A549 (cell line): ENCODE data around the gene CLHC1. TPM values are rescaled to one million over a fixed set of nuclear protein-coding genes. Genes with fewer than 3 reads are reported as not detected.

Experiments used
- ATAC-seq, 2 experiments: fragments of 200-7000 bp in 1 of 2; fragments of >200 bp in 1 of 2; cut with Nextera tagmentation in 1 of 2; cut with Tn5 transposase in 1 of 2; 3 replicates each; pipeline versions ENCODE4 v1.8.0 to v1.9.1; 2018 to 2020; ENCODE audit warnings: mild to moderate bottlenecking in 1 of 2, moderate library complexity in 1 of 2
- CTCF ChIA-PET: fragments of 300-600 bp; sonication (Branson Sonifier 250); formaldehyde crosslinking; extraction: SDS; loops from one replicate; lab custom pipeline; 2021; ENCODE audit warnings: antibody characterized with exemption, inconsistent platforms; lab: Yijun Ruan, JAX
- POLR2A ChIA-PET: fragments of 350-600 bp; formaldehyde crosslinking; extraction: SDS; loops from one replicate; lab custom pipeline; 2021; ENCODE audit warnings: antibody characterized with exemption, inconsistent platforms; lab: Yijun Ruan, JAX
- DNase-seq, 2 experiments: peaks; one replicate each; pipeline versions ENCODE4 v3.0.0 to v3.0.0-alpha.2; 2011 to 2016; ENCODE audit warnings: low read depth in 1 of 2, low spot score in 1 of 2
- FAIRE-seq: peaks from 2 replicates; lab custom pipeline; 2011; peaks lifted over from hg19 to GRCh38; lab: Jason Lieb, UNC
- H3K27ac ChIP-seq, 2 experiments: fragments of >200 bp; sonication (Bioruptor Twin); formaldehyde crosslinking; 3 replicates each; pipeline ENCODE4 v1.5.1; 2016 to 2017
- H3K4me1 ChIP-seq: fragments of >200 bp; sonication (Bioruptor Twin); formaldehyde crosslinking; 3 replicates; pipeline ENCODE4 v1.6.1; 2016
- H3K4me2 ChIP-seq: fragments of >200 bp; sonication (Bioruptor Twin); formaldehyde crosslinking; 3 replicates; pipeline ENCODE4 v1.6.1; 2016
- H3K4me3 ChIP-seq: fragments of >200 bp; sonication (Bioruptor Twin); formaldehyde crosslinking; 3 replicates; pipeline ENCODE4 v1.5.1; 2016
- H3K9me3 ChIP-seq: fragments of >200 bp; sonication (Bioruptor Twin); formaldehyde crosslinking; 3 replicates; pipeline ENCODE4 v1.6.1; 2016
- BCL3 ChIP-seq: fragments of >200 bp; sonication (Bioruptor Twin); formaldehyde crosslinking; IDR thresholded peaks from 3 replicates; pipeline ENCODE4 v1.6.1; 2016
- BHLHE40 ChIP-seq: IDR thresholded peaks from 2 replicates; pipeline ENCODE4 v1.6.1; 2012; ENCODE audit warnings: low read depth, low read length, inconsistent platforms
- CBX2 ChIP-seq: fragments of 200-600 bp; sonication (generic); IDR thresholded peaks from 2 replicates; pipeline ENCODE4 v1.6.1; 2016; ENCODE audit warnings: low read depth, mild to moderate bottlenecking, borderline replicate concordance
- CHD2 ChIP-seq: fragments of 150-350 bp; IDR thresholded peaks from 2 replicates; pipeline ENCODE4 v1.6.1; 2014; ENCODE audit warnings: low read length; ENCODE audit not compliant: partially characterized antibody
- CTCF ChIP-seq: fragments of >200 bp; sonication (Bioruptor Twin); formaldehyde crosslinking; IDR thresholded peaks from 3 replicates; pipeline ENCODE4 v1.5.1; 2016
- EP300 ChIP-seq, 2 experiments: fragments of >200 bp; sonication (Bioruptor Twin); formaldehyde crosslinking; IDR thresholded peaks; 2 replicates in 1 of 2; 3 replicates in 1 of 2; pipeline ENCODE4 v1.6.1; 2016 to 2017
- ESRRA ChIP-seq: fragments of 150-350 bp; IDR thresholded peaks from 2 replicates; pipeline ENCODE4 v1.6.1; 2014; ENCODE audit warnings: mild to moderate bottlenecking, low read length, borderline replicate concordance
- FOSL2 ChIP-seq, 2 experiments: fragments of 450-650 bp in 1 of 2; fragments of >200 bp in 1 of 2; sonication (Bioruptor Twin) in 1 of 2; formaldehyde crosslinking; IDR thresholded peaks; 2 replicates each; pipeline versions ENCODE4 v1.5.0 to v1.6.1; 2016 to 2020; ENCODE audit warnings: mild to moderate bottlenecking in 1 of 2, moderate library complexity in 1 of 2
- HEYL ChIP-seq: fragments of 250-450 bp; sonication (Bioruptor Pico); IDR thresholded peaks from 2 replicates; pipeline ENCODE4 v1.8.0; 2021; ENCODE audit warnings: mild to moderate bottlenecking, moderate library complexity
- HOXA7 ChIP-seq: fragments of 250-450 bp; sonication (Bioruptor Pico); IDR thresholded peaks from 2 replicates; pipeline ENCODE4 v1.5.0; 2020; ENCODE audit warnings: mild to moderate bottlenecking, moderate library complexity
- NR3C1 ChIP-seq: fragments of >200 bp; sonication (Bioruptor Twin); formaldehyde crosslinking; IDR thresholded peaks from 3 replicates; pipeline ENCODE4 v1.6.1; 2017
- PHF8 ChIP-seq: fragments of 200-600 bp; sonication (generic); IDR thresholded peaks from 2 replicates; pipeline ENCODE4 v1.6.1; 2016; ENCODE audit warnings: low read depth, mild to moderate bottlenecking, antibody characterized with exemption, moderate library complexity, borderline replicate concordance
- POLR2AphosphoS2 ChIP-seq: conservative IDR thresholded peaks from 2 replicates; pipeline ENCODE4 v1.6.1; 2012; ENCODE audit warnings: low read length, improper control_type of control experiment, inconsistent platforms
- RAD21 ChIP-seq, 2 experiments: fragments of >200 bp in 1 of 2; sonication (Bioruptor Twin) in 1 of 2; formaldehyde crosslinking in 1 of 2; IDR thresholded peaks in 1 of 2; conservative IDR thresholded peaks in 1 of 2; 2 replicates in 1 of 2; 3 replicates in 1 of 2; pipeline ENCODE4 v1.6.1; 2012 to 2018; ENCODE audit warnings: inconsistent platforms in 1 of 2
- REST ChIP-seq: fragments of 200-600 bp; sonication (generic); IDR thresholded peaks from 2 replicates; pipeline ENCODE4 v1.6.1; 2016; ENCODE audit warnings: antibody characterized with exemption, mild to moderate bottlenecking, moderate library complexity
- RNF2 ChIP-seq: fragments of 200-600 bp; sonication (generic); IDR thresholded peaks from 2 replicates; pipeline ENCODE4 v1.6.1; 2016; ENCODE audit warnings: low read depth, mild to moderate bottlenecking, antibody characterized with exemption, moderate library complexity, borderline replicate concordance
- SREBF2 ChIP-seq: fragments of 450-650 bp; IDR thresholded peaks from 2 replicates; pipeline ENCODE4 v1.6.1; 2014; ENCODE audit warnings: mild to moderate bottlenecking, moderate library complexity
- TP53 ChIP-seq: fragments of 250-450 bp; sonication (Bioruptor Pico); IDR thresholded peaks from 2 replicates; pipeline ENCODE4 v1.5.0; 2021; ENCODE audit warnings: mild to moderate bottlenecking, moderate library complexity
- ZSCAN20 ChIP-seq: fragments of 250-450 bp; sonication (Bioruptor Pico); IDR thresholded peaks from 2 replicates; pipeline ENCODE4 v1.8.0; 2022; ENCODE audit warnings: mild to moderate bottlenecking, moderate library complexity
- WGBS: methylation state at CpG from one replicate; pipeline ENCODE4 v1.1.6; 2017; ENCODE audit errors: missing lambda C conversion rate; 5-methylcytosine and 5-hydroxymethylcytosine counted together
- polyA plus RNA-seq, 4 experiments: library from polyadenylated mRNA; depleted of rRNA in 3 of 4; stranded (reverse); fragments of >200 nt; fragmentation: RNase III in 1 of 4; extraction: RNeasy Plus Mini Kit Qiagen cat#74134 plus additional on column Dnase treatment in 1 of 4; gene quantifications; 2 replicates in 3 of 4; 3 replicates in 1 of 4; pipeline ENCODE4 v1.2.3, GENCODE V29; 2011 to 2017

CLHC1 gene
- polyA plus RNA-seq, 2 of the 4 experiments (the other 2 are of a cell fraction): 3.2 to 8.5 TPM

- Histone ChIP-seq H3K4me1 (peaks cover 25% of the 10 kb centered on the region), H3K4me2 (no peak overlapping the region), H3K27ac (no peak overlapping the region), H3K4me3 (no peak overlapping the region), H3K9me3 (no peaks in the 10 kb centered on the region)
- POLR2A ChIA-PET: no interaction called here
- FAIRE-seq (no peak), ATAC-seq (no peak), DNase-seq (no peak)
- TF ChIP-seq FOSL2 (IDR thresholded peaks at IDR 0.05) (no peak), FOSL2 (CRISPR knock-in tag; IDR thresholded peaks at IDR 0.05) (no peak), CTCF (no peak), TP53 (CRISPR knock-in tag) (no peak), SREBF2 (no peak), HOXA7 (CRISPR knock-in tag) (no peak), REST (no peak), ESRRA (no peak), HEYL (CRISPR knock-in tag) (no peak), PHF8 (no peak), RNF2 (no peak), POLR2AphosphoS2 (no peak), BCL3 (no peak), EP300 (IDR thresholded peaks at IDR 0.05) (no peak), BHLHE40 (no peak), ZSCAN20 (CRISPR knock-in tag) (no peak), CBX2 (no peak), NR3C1 (no peak), RAD21 (conservative IDR thresholded peaks at IDR 0.05 in 1 of 2, IDR thresholded peaks at IDR 0.05 in 1 of 2) (no peak)
- 84% methylated on average over 3 of the region's 3 CpGs for WGBS
- CTCF ChIA-PET: interaction anchor here (0.6 to 17.5 kb wide), 14 partner anchors 8 to 925 kb away, joined by 3 to 351 read pairs (median 20); partner anchors contain the start of gene RTN4
These were observed 62.2 kb downstream of the CLHC1 start for GRCh38 chr2:55169915-55170314.

GRCh38 chr2:55169359-55169758 is 62.7 kb downstream of the CLHC1 start:
- ChIA-PET POLR2A (no interaction called here), CTCF (interaction anchor here (0.6 to 17.5 kb wide), 46 partner anchors 9 to 924 kb away, joined by 3 to 351 read pairs (median 6); partner anchors contain the start of gene RTN4)
- FAIRE-seq (no peak), ATAC-seq (no peak), DNase-seq (no peak)
- 47% methylated on average over 1 of the region's 1 CpG for WGBS
- Histone ChIP-seq H3K4me3 (no peak overlapping the region), H3K27ac (no peak overlapping the region), H3K4me2 (no peak overlapping the region), H3K4me1 (peaks cover 29% of the 10 kb centered on the region), H3K9me3 (no peaks in the 10 kb centered on the region)
- TF ChIP-seq BHLHE40: no peak
- TF ChIP-seq CHD2: no peak
- TF ChIP-seq EP300 (IDR thresholded peaks at IDR 0.05): no peak
- TF ChIP-seq HOXA7 (CRISPR knock-in tag): no peak
